Stomach (tissue), 9 donors: ENCODE results near the gene PTH2. TPM values are rescaled to one million over a fixed set of nuclear protein-coding genes. Genes with fewer than 3 reads are reported as not detected.

Experiments used
- DNase-seq, 2 donors: peaks; one replicate each; pipeline versions ENCODE4 v3.0.0 to v3.0.0-alpha.2; 2013 to 2019
- H3K27ac ChIP-seq, 5 donors: fragments of 200-600 bp in 4 of 5; sonication (generic) in 4 of 5; one replicate each; pipeline ENCODE4 v1.5.1; 2013 to 2019; ENCODE audit warnings: mild to moderate bottlenecking in 1 of 5, moderate library complexity in 1 of 5
- H3K27me3 ChIP-seq, 3 donors: fragments of 200-600 bp; sonication (generic); one replicate each; pipeline ENCODE4 v1.5.1; 2017 to 2019; ENCODE audit warnings: mixed run types in 1 of 3
- H3K36me3 ChIP-seq, 4 donors: fragments of 200-600 bp; sonication (generic); 1 replicate in 3 of 4; 2 replicates in 1 of 4; pipeline ENCODE4 v1.5.1; 2016 to 2019
- H3K4me1 ChIP-seq, 4 donors: fragments of 200-600 bp; sonication (generic); one replicate each; pipeline ENCODE4 v1.5.1; 2016 to 2019
- H3K4me3 ChIP-seq, 4 donors: fragments of 200-600 bp; sonication (generic) in 3 of 4; one replicate each; pipeline ENCODE4 v1.5.1; 2016 to 2019; ENCODE audit warnings: mild to moderate bottlenecking in 1 of 4
- H3K9me3 ChIP-seq, 4 donors: fragments of 200-600 bp; sonication (generic); one replicate each; pipeline ENCODE4 v1.5.1; 2016 to 2019
- CTCF ChIP-seq, 7 experiments: fragments of 450-650 bp in 4 of 7; fragments of 200-600 bp in 3 of 7; sonication (generic) in 3 of 7; IDR thresholded peaks; one replicate each; pipeline ENCODE4 v1.5.1; 2016 to 2019; ENCODE audit warnings: antibody characterized with exemption in 7 of 7, control low read depth in 2 of 7, mild to moderate bottlenecking in 1 of 7
- EP300 ChIP-seq: sonication (generic); formaldehyde crosslinking; IDR thresholded peaks from one replicate; pipeline ENCODE4 v1.6.1; 2017; ENCODE audit warnings: antibody characterized with exemption
- POLR2A ChIP-seq, 4 donors: fragments of 450-650 bp; IDR thresholded peaks; one replicate each; pipeline ENCODE4 v1.6.1; 2016; ENCODE audit warnings: antibody characterized with exemption in 4 of 4, control low read depth in 2 of 4, mild to moderate bottlenecking in 1 of 4, moderate library complexity in 1 of 4
- POLR2AphosphoS5 ChIP-seq, 3 donors: sonication (generic); formaldehyde crosslinking; IDR thresholded peaks; one replicate each; pipeline ENCODE4 v1.6.1; 2016; ENCODE audit warnings: antibody characterized with exemption in 3 of 3
- WGBS, 5 donors: extraction: QIAGEN DNeasy Blood & Tissue Kit in 3 of 5; methylation state at CpG; one replicate each; pipeline versions ENCODE4 v1.1.5 to v1.1.7; 2013 to 2018; 5-methylcytosine and 5-hydroxymethylcytosine counted together
- intact Hi-C: fragments of 100-400 bp; cut with DNase I; formaldehyde crosslinking; loops from one replicate; pipeline ENCODE4 v1.15.1; 2023; ENCODE audit warnings: low total_unique reads
- polyA plus RNA-seq, 3 donors: library from polyadenylated mRNA; stranded (reverse); fragments of 200-250 nt; gene quantifications; one replicate each; pipeline ENCODE4 v1.2.3, GENCODE V29; 2013
- total RNA-seq, 5 donors: library from RNA; depleted of rRNA; stranded (reverse); fragments of >200 nt; gene quantifications; one replicate each; pipeline versions ENCODE4 v1.1.0 to v1.2.3, GENCODE V29; 2014 to 2016
- donor health status: healthy with polysubstance abuse.
- donor health status: Bipolar disorder and iron deficiency.
- donor health status: healthy.

PTH2 gene
- total and polyA plus RNA-seq, 8 donors: not detected

- Histone ChIP-seq H3K36me3 (no peaks in the 10 kb centered on the region), H3K27me3 (peaks cover 18 to 98% (median 64%) of the 10 kb centered on the region in 3 donors), H3K4me3 (no peak overlapping the region), H3K9me3 (no peaks in the 10 kb centered on the region), H3K4me1 (peaks cover 19 to 32% (median 26%) of the 10 kb centered on the region in 4 donors), H3K27ac (no peak overlapping the region)
- 61 to 83% (median 76%) methylated on average over 2 of the region's 2 CpGs for WGBS, 5 donors
- no peak for TF ChIP-seq CTCF (IDR thresholded peaks at IDR 0.05)
- TF ChIP-seq EP300: no peak
- no peak for TF ChIP-seq POLR2A (IDR thresholded peaks at IDR 0.05)
- no peak for TF ChIP-seq POLR2AphosphoS5 (IDR thresholded peaks at IDR 0.05)
- no peak for DNase-seq
- intact Hi-C loops: no loop called here
Measured at GRCh38 chr19:49419173-49419572, 4.1 kb downstream of the PTH2 start.

DNA sequence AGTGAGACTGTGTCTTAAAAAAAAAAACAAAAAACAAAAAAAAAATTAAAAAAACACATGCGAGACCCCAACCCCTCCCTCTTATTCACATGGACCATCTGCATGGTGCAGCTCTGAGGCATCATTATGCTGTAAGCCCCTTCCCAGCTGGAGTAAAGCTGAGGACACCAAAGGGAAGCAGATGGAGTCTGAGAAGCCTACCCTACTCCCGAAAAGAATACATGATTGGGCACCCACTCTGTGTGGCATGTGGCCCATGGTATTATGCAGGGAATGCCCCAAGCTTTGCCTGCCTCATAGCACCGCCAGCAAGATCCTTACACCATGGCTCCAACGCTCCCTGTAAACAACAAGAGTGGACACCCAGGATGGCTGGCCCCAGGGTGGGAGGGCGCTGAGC is 4.7 kb downstream of the PTH2 start:
- no peak overlapping the region for H3K4me3 ChIP-seq
- intact Hi-C loops: no loop called here
- H3K9me3 ChIP-seq: no peaks in the 10 kb centered on the region
- peaks cover 19 to 27% (median 23%) of the 10 kb centered on the region in 4 donors for H3K4me1 ChIP-seq
- H3K27me3 ChIP-seq: peaks cover 18 to 97% (median 58%) of the 10 kb centered on the region in 3 donors
- no peak for TF ChIP-seq CTCF (IDR thresholded peaks at IDR 0.05)
- TF ChIP-seq POLR2AphosphoS5 (IDR thresholded peaks at IDR 0.05): no peak
- no peak overlapping the region for H3K27ac ChIP-seq
- no peak for DNase-seq
- WGBS, 5 donors: 78 to 92% (median 79%) methylated on average over 5 of the region's 5 CpGs
- no peaks in the 10 kb centered on the region for H3K36me3 ChIP-seq

DNA sequence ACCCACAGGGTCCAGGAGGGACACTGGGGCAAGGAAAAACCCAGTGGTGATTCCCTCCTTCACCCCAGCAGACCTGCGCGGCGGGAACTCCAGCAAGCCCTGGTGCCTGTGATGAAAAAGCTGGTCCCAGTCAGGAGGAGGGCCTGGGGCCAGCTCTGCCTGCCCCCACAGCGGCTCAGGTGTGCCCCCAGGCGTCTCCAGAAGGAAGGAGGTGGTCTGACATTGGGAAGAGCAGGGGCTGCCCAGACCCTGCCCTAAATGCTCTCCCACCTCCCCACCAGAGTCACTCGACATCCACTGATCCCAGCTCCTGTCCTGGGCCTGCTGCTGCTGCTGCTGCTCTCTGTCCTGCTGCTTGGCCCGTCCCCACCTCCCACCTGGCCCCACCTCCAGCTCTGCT is 6.2 kb downstream of the PTH2 start:
- intact Hi-C loops: no loop called here
- Histone ChIP-seq H3K27me3 (peaks cover 5 to 91% (median 44%) of the 10 kb centered on the region in 3 donors), H3K9me3 (no peaks in the 10 kb centered on the region), H3K27ac (no peak overlapping the region), H3K36me3 (no peaks in the 10 kb centered on the region), H3K4me1 (peaks cover 7 to 13% (median 9%) of the 10 kb centered on the region in 4 donors), H3K4me3 (no peak overlapping the region)
- WGBS, 5 donors: 31 to 51% (median 37%) methylated on average over 6 to 7 of the region's 7 CpGs
- DNase-seq: no peak
- TF ChIP-seq EP300 (no peak), POLR2A (IDR thresholded peaks at IDR 0.05) (no peak), CTCF (IDR thresholded peaks at IDR 0.05) (no peak), POLR2AphosphoS5 (IDR thresholded peaks at IDR 0.05) (no peak)

DNA sequence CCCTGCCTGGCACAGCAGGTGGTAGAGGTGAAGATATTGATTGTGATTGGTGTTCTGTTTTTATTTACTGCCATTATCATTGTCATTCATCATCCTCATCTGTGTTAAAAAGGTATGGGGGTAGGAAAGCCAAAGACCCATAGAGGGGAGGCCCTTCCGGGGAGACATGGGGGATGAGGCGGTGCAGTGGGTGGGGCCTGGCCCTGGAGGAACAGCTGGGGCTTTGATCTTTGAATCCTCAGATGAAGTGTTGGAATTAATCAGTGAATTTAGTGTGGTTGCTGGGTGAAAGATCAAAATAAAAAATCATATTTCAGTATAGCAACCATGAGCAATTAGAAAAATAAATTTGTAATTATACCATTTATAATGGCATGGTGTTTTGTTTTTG is 7.4 kb downstream of the PTH2 start:
- 74 to 91% (median 84%) methylated on average over 2 of the region's 2 CpGs for WGBS, 5 donors
- no peak overlapping the region for H3K4me3 ChIP-seq
- peaks cover 4 to 81% (median 31%) of the 10 kb centered on the region in 3 donors for H3K27me3 ChIP-seq
- no peaks in the 10 kb centered on the region for H3K9me3 ChIP-seq
- intact Hi-C loops: no loop called here
- H3K36me3 ChIP-seq: no peaks in the 10 kb centered on the region
- peaks cover 0 to 3% (median 1%) of the 10 kb centered on the region in 4 donors for H3K4me1 ChIP-seq
- H3K27ac ChIP-seq: no peak overlapping the region
- DNase-seq: no peak
- TF ChIP-seq CTCF (IDR thresholded peaks at IDR 0.05) (no peak), POLR2A (IDR thresholded peaks at IDR 0.05) (no peak), EP300 (no peak), POLR2AphosphoS5 (IDR thresholded peaks at IDR 0.05) (no peak)
